ENCODE data around the gene DKK1. TPM values are rescaled to one million over a fixed set of nuclear protein-coding genes. Genes with fewer than 3 reads are reported as not detected.

DKK1 gene
- total and polyA plus RNA-seq, 3 experiments from 2014 or later = not detected

GRCh38 chr10:52280051-52280450 is 34.0 kb upstream of the DKK1 start:
- Histone ChIP-seq H3K27ac (ENCODE audit: low read depth, low read length) (no peak overlapping the region), H3K27me3 (ENCODE audit: insufficient read depth, low read length, poor library complexity, severe bottlenecking) (no peaks in the 10 kb centered on the region), H3K4me3 (ENCODE audit: low read length) (no peak overlapping the region), H3K4me1 (ENCODE audit: insufficient read depth, low read length) (no peaks in the 10 kb centered on the region), H3K9me3 (ENCODE audit: low read length) (no peaks in the 10 kb centered on the region), H3K36me3 (ENCODE audit: insufficient read depth, low read length) (no peaks in the 10 kb centered on the region)
- no peaks in the 10 kb centered on the region for H3K36me3 Mint-ChIP-seq
- POLR2A ChIA-PET = no interaction called here
- no peak overlapping the region for H3K4me3 Mint-ChIP-seq
- H3K27me3 Mint-ChIP-seq = no peaks in the 10 kb centered on the region
- CTCF ChIA-PET = no interaction called here
- DNase-seq = no peak
- no peaks in the 10 kb centered on the region for H3K4me1 Mint-ChIP-seq
- no peak overlapping the region for H3K27ac Mint-ChIP-seq
- peaks cover 3 to 16% (median 4%) of the 10 kb centered on the region in 5 donors for H3K9me3 Mint-ChIP-seq

DNA sequence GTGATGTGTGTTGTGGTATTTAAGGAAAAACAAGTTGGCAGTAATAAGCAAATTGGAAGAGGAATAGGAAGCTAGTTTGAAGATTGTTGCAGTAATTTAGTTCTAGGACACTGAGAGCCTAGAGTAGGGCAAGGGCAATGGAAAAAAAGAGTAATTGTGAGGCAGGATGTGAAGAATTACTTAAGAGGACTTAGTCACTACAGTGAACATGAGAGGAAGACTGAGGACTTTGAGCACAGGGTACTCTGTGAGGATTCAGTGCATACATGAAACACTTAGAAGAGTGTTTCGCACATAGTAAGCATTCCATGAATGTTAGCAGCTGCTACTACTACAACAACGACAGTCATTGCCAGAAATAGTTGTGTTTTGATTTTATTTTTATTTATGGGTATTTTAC is 30.9 kb upstream of the DKK1 start:
- Histone ChIP-seq H3K27ac (ENCODE audit: low read depth, low read length) (no peak overlapping the region), H3K4me1 (ENCODE audit: insufficient read depth, low read length) (no peaks in the 10 kb centered on the region), H3K4me3 (ENCODE audit: low read length) (no peak overlapping the region), H3K9me3 (ENCODE audit: low read length) (no peaks in the 10 kb centered on the region), H3K27me3 (ENCODE audit: insufficient read depth, low read length, poor library complexity, severe bottlenecking) (no peaks in the 10 kb centered on the region), H3K36me3 (ENCODE audit: insufficient read depth, low read length) (no peaks in the 10 kb centered on the region)
- CTCF ChIA-PET = no interaction called here
- H3K27me3 Mint-ChIP-seq = no peaks in the 10 kb centered on the region
- H3K27ac Mint-ChIP-seq = no peak overlapping the region
- POLR2A ChIA-PET = no interaction called here
- H3K36me3 Mint-ChIP-seq = no peaks in the 10 kb centered on the region
- peaks cover 0 to 8% (median 2%) of the 10 kb centered on the region in 5 donors for H3K9me3 Mint-ChIP-seq
- no peak for DNase-seq
- no peak overlapping the region for H3K4me3 Mint-ChIP-seq
- H3K4me1 Mint-ChIP-seq = no peaks in the 10 kb centered on the region

GRCh38 chr10:52284416-52285013 is 29.6 kb upstream of the DKK1 start:
- Histone ChIP-seq H3K4me3 (ENCODE audit: low read length) (no peak overlapping the region), H3K4me1 (ENCODE audit: insufficient read depth, low read length) (no peaks in the 10 kb centered on the region), H3K36me3 (ENCODE audit: insufficient read depth, low read length) (no peaks in the 10 kb centered on the region), H3K9me3 (ENCODE audit: low read length) (no peaks in the 10 kb centered on the region), H3K27ac (ENCODE audit: low read depth, low read length) (no peak overlapping the region), H3K27me3 (ENCODE audit: insufficient read depth, low read length, poor library complexity, severe bottlenecking) (no peaks in the 10 kb centered on the region)
- Mint-ChIP-seq H3K36me3 (no peaks in the 10 kb centered on the region), H3K9me3 (peaks cover 0 to 6% (median 2%) of the 10 kb centered on the region in 5 donors), H3K4me1 (no peaks in the 10 kb centered on the region), H3K27ac (no peak overlapping the region), H3K27me3 (no peaks in the 10 kb centered on the region), H3K4me3 (no peak overlapping the region)
- DNase-seq = no peak
- POLR2A ChIA-PET = no interaction called here
- CTCF ChIA-PET = no interaction called here

GRCh38 chr10:52287866-52288265 is 26.2 kb upstream of the DKK1 start:
- ChIA-PET POLR2A (no interaction called here), CTCF (no interaction called here)
- H3K36me3 Mint-ChIP-seq = no peaks in the 10 kb centered on the region

GRCh38 chr10:52297747-52298146 is 16.3 kb upstream of the DKK1 start:
- no peak overlapping the region for H3K27ac Mint-ChIP-seq

More at GRCh38 chr10:52287866-52288265, 26.2 kb upstream of the DKK1 start:
- no peak overlapping the region for H3K27ac Mint-ChIP-seq
- Histone ChIP-seq H3K27ac (ENCODE audit: low read depth, low read length) (no peak overlapping the region), H3K9me3 (ENCODE audit: low read length) (no peaks in the 10 kb centered on the region), H3K36me3 (ENCODE audit: insufficient read depth, low read length) (no peaks in the 10 kb centered on the region), H3K4me1 (ENCODE audit: insufficient read depth, low read length) (no peaks in the 10 kb centered on the region), H3K4me3 (ENCODE audit: low read length) (no peak overlapping the region), H3K27me3 (ENCODE audit: insufficient read depth, low read length, poor library complexity, severe bottlenecking) (no peaks in the 10 kb centered on the region)
- no peaks in the 10 kb centered on the region for H3K27me3 Mint-ChIP-seq
- H3K9me3 Mint-ChIP-seq = peaks cover 0 to 5% (median 1%) of the 10 kb centered on the region in 5 donors
- no peak overlapping the region for H3K4me3 Mint-ChIP-seq
- H3K4me1 Mint-ChIP-seq = no peaks in the 10 kb centered on the region
- no peak for DNase-seq

GRCh38 chr10:52300599-52301277 is 13.3 kb upstream of the DKK1 start:
- Mint-ChIP-seq H3K36me3 (no peaks in the 10 kb centered on the region), H3K4me3 (no peak overlapping the region), H3K4me1 (no peaks in the 10 kb centered on the region), H3K27me3 (no peaks in the 10 kb centered on the region), H3K27ac (no peak overlapping the region), H3K9me3 (peaks cover 0 to 14% (median 4%) of the 10 kb centered on the region in 5 donors)
- Histone ChIP-seq H3K27me3 (ENCODE audit: insufficient read depth, low read length, poor library complexity, severe bottlenecking) (no peaks in the 10 kb centered on the region), H3K27ac (ENCODE audit: low read depth, low read length) (no peak overlapping the region), H3K36me3 (ENCODE audit: insufficient read depth, low read length) (no peaks in the 10 kb centered on the region), H3K4me3 (ENCODE audit: low read length) (no peak overlapping the region), H3K4me1 (ENCODE audit: insufficient read depth, low read length) (no peaks in the 10 kb centered on the region), H3K9me3 (ENCODE audit: low read length) (no peaks in the 10 kb centered on the region)
- no peak for DNase-seq
- POLR2A ChIA-PET = no interaction called here
- CTCF ChIA-PET = no interaction called here

More at GRCh38 chr10:52297747-52298146, 16.3 kb upstream of the DKK1 start:
- no peaks in the 10 kb centered on the region for H3K4me1 ChIP-seq (ENCODE audit: insufficient read depth, low read length)
- Mint-ChIP-seq H3K27me3 (no peaks in the 10 kb centered on the region), H3K4me1 (no peaks in the 10 kb centered on the region), H3K36me3 (no peaks in the 10 kb centered on the region), H3K4me3 (no peak overlapping the region), H3K9me3 (peaks cover 0 to 18% (median 4%) of the 10 kb centered on the region in 5 donors)
- no peaks in the 10 kb centered on the region for H3K9me3 ChIP-seq (ENCODE audit: low read length)
- H3K27me3 ChIP-seq (ENCODE audit: insufficient read depth, low read length, poor library complexity, severe bottlenecking) = no peaks in the 10 kb centered on the region
- H3K36me3 ChIP-seq (ENCODE audit: insufficient read depth, low read length) = no peaks in the 10 kb centered on the region
- no peak overlapping the region for H3K27ac ChIP-seq (ENCODE audit: low read depth, low read length)
- POLR2A ChIA-PET = no interaction called here
- no peak for DNase-seq
- CTCF ChIA-PET = no interaction called here
- no peak overlapping the region for H3K4me3 ChIP-seq (ENCODE audit: low read length)

- Histone ChIP-seq H3K9me3 (ENCODE audit: low read length) (no peaks in the 10 kb centered on the region), H3K27ac (ENCODE audit: low read depth, low read length) (no peak overlapping the region), H3K36me3 (ENCODE audit: insufficient read depth, low read length) (no peaks in the 10 kb centered on the region), H3K4me1 (ENCODE audit: insufficient read depth, low read length) (no peaks in the 10 kb centered on the region), H3K27me3 (ENCODE audit: insufficient read depth, low read length, poor library complexity, severe bottlenecking) (peaks cover 5% of the 10 kb centered on the region), H3K4me3 (ENCODE audit: low read length) (no peak overlapping the region)
- Mint-ChIP-seq H3K27me3 (peaks cover 3 to 29% of the 10 kb centered on the region in 2 donors), H3K4me1 (peaks cover 0 to 6% (median 3%) of the 10 kb centered on the region in 3 donors), H3K4me3 (no peak overlapping the region), H3K27ac (no peak overlapping the region), H3K9me3 (peaks cover 0 to 10% (median 6%) of the 10 kb centered on the region in 5 donors), H3K36me3 (no peaks in the 10 kb centered on the region)
- no peak for DNase-seq
- POLR2A ChIA-PET = no interaction called here
- CTCF ChIA-PET = no interaction called here
These were observed 5.6 kb upstream of the DKK1 start for GRCh38 chr10:52308251-52309031.

- Histone ChIP-seq H3K9me3 (ENCODE audit: low read length) (no peaks in the 10 kb centered on the region), H3K36me3 (ENCODE audit: insufficient read depth, low read length) (no peaks in the 10 kb centered on the region), H3K27me3 (ENCODE audit: insufficient read depth, low read length, poor library complexity, severe bottlenecking) (peaks cover 8% of the 10 kb centered on the region), H3K27ac (ENCODE audit: low read depth, low read length) (no peak overlapping the region), H3K4me1 (ENCODE audit: insufficient read depth, low read length) (no peaks in the 10 kb centered on the region), H3K4me3 (ENCODE audit: low read length) (no peak overlapping the region)
- Mint-ChIP-seq H3K27ac (no peak overlapping the region), H3K4me3 (no peak overlapping the region), H3K27me3 (peaks cover 7 to 54% of the 10 kb centered on the region in 2 donors), H3K4me1 (peaks cover 0 to 7% (median 6%) of the 10 kb centered on the region in 3 donors), H3K9me3 (peaks cover 4 to 14% (median 5%) of the 10 kb centered on the region in 5 donors), H3K36me3 (no peaks in the 10 kb centered on the region)
- ChIA-PET POLR2A (no interaction called here), CTCF (no interaction called here)
- DNase-seq = no peak
These were observed 1.2 kb upstream of the DKK1 start for GRCh38 chr10:52312942-52313255.

Measured in CD8-positive, alpha-beta memory T cell (primary cell).